ENCODE data around the gene SPATS2L. TPM values are rescaled to one million over a fixed set of nuclear protein-coding genes. Genes with fewer than 3 reads are reported as not detected.

SPATS2L gene
- total and polyA plus RNA-seq, 2 donors, result 34.8 to 58.3 TPM

GRCh38 chr2:200369886-200370285 is 63.4 kb downstream of the SPATS2L start:
- DNase-seq (ENCODE audit: low read depth in 6 of 9, low spot score in 9 of 9), result no peak
- Histone ChIP-seq H3K27me3 (ENCODE audit: control insufficient read depth in 2 of 2, insufficient read depth in 1 of 2, low read length in 1 of 2) (no peaks in the 10 kb centered on the region), H3K36me3 (ENCODE audit: control insufficient read depth in 2 of 2, insufficient read depth in 2 of 2, low read length in 1 of 2) (no peaks in the 10 kb centered on the region), H3K4me1 (ENCODE audit: control insufficient read depth in 2 of 2, insufficient read depth in 2 of 2, low read length in 2 of 2) (peaks cover 0 to 5% of the 10 kb centered on the region in 2 donors), H3K4me3 (ENCODE audit: low read length in 2 of 2) (no peak overlapping the region), H3K9me3 (ENCODE audit: control insufficient read depth in 2 of 2, insufficient read depth in 1 of 2, low read length in 1 of 2) (no peaks in the 10 kb centered on the region), H3K27ac (ENCODE audit: low read depth in 1 of 2, low read length in 1 of 2) (no peak overlapping the region)
- 45% methylated on average over 2 of the region's 2 CpGs for WGBS

GRCh38 chr2:200373231-200373630 is 66.7 kb downstream of the SPATS2L start:
- Histone ChIP-seq H3K27ac (ENCODE audit: low read depth in 1 of 2, low read length in 1 of 2) (no peak overlapping the region), H3K36me3 (ENCODE audit: control insufficient read depth in 2 of 2, insufficient read depth in 2 of 2, low read length in 1 of 2) (no peaks in the 10 kb centered on the region), H3K27me3 (ENCODE audit: control insufficient read depth in 2 of 2, insufficient read depth in 1 of 2, low read length in 1 of 2) (no peaks in the 10 kb centered on the region), H3K4me1 (ENCODE audit: control insufficient read depth in 2 of 2, insufficient read depth in 2 of 2, low read length in 2 of 2) (peaks cover 6 to 14% of the 10 kb centered on the region in 2 donors), H3K4me3 (ENCODE audit: low read length in 2 of 2) (no peak overlapping the region), H3K9me3 (ENCODE audit: control insufficient read depth in 2 of 2, insufficient read depth in 1 of 2, low read length in 1 of 2) (no peaks in the 10 kb centered on the region)
- peak in 1 of 9 donors; percentile 21 for DNase-seq (ENCODE audit: low read depth in 6 of 9, low spot score in 9 of 9)
- WGBS, result 56% methylated on average over 3 of the region's 3 CpGs

GRCh38 chr2:200373973-200374416 is 67.5 kb downstream of the SPATS2L start:
- no peaks in the 10 kb centered on the region for H3K27me3 ChIP-seq (ENCODE audit: control insufficient read depth in 2 of 2, insufficient read depth in 1 of 2, low read length in 1 of 2)
- H3K4me1 ChIP-seq (ENCODE audit: control insufficient read depth in 2 of 2, insufficient read depth in 2 of 2, low read length in 2 of 2), result peaks cover 6 to 14% of the 10 kb centered on the region in 2 donors
- H3K9me3 ChIP-seq (ENCODE audit: control insufficient read depth in 2 of 2, insufficient read depth in 1 of 2, low read length in 1 of 2), result no peaks in the 10 kb centered on the region
- peak overlapping the region; percentile 32 to 63 for H3K27ac ChIP-seq (ENCODE audit: low read depth in 1 of 2, low read length in 1 of 2)
- peak overlapping the region; percentile 35 to 43 for H3K4me3 ChIP-seq (ENCODE audit: low read length in 2 of 2)
- H3K36me3 ChIP-seq (ENCODE audit: control insufficient read depth in 2 of 2, insufficient read depth in 2 of 2, low read length in 1 of 2), result no peaks in the 10 kb centered on the region
- DNase-seq (ENCODE audit: low read depth in 6 of 9, low spot score in 9 of 9), result peak; percentile 30 to 87 (median 66)
- WGBS, result 6% methylated on average over 5 of the region's 5 CpGs

- no peaks in the 10 kb centered on the region for H3K27me3 ChIP-seq (ENCODE audit: control insufficient read depth in 2 of 2, insufficient read depth in 1 of 2, low read length in 1 of 2)
- no peak overlapping the region for H3K4me3 ChIP-seq (ENCODE audit: low read length in 2 of 2)
- no peak overlapping the region for H3K27ac ChIP-seq (ENCODE audit: low read depth in 1 of 2, low read length in 1 of 2)
- WGBS, result 60% methylated on average over 15 of the region's 15 CpGs
- peaks cover 6 to 14% of the 10 kb centered on the region in 2 donors for H3K4me1 ChIP-seq (ENCODE audit: control insufficient read depth in 2 of 2, insufficient read depth in 2 of 2, low read length in 2 of 2)
- peak in 5 of 9 donors; percentile 9 to 65 (median 24) for DNase-seq (ENCODE audit: low read depth in 6 of 9, low spot score in 9 of 9)
- no peaks in the 10 kb centered on the region for H3K9me3 ChIP-seq (ENCODE audit: control insufficient read depth in 2 of 2, insufficient read depth in 1 of 2, low read length in 1 of 2)
- no peaks in the 10 kb centered on the region for H3K36me3 ChIP-seq (ENCODE audit: control insufficient read depth in 2 of 2, insufficient read depth in 2 of 2, low read length in 1 of 2)
These were observed 70.2 kb downstream of the SPATS2L start for GRCh38 chr2:200376513-200377354.

GRCh38 chr2:200377355-200378336 is 71.2 kb downstream of the SPATS2L start:
- Histone ChIP-seq H3K4me3 (ENCODE audit: low read length in 2 of 2) (no peak overlapping the region), H3K4me1 (ENCODE audit: control insufficient read depth in 2 of 2, insufficient read depth in 2 of 2, low read length in 2 of 2) (peaks cover 6 to 14% of the 10 kb centered on the region in 2 donors), H3K27me3 (ENCODE audit: control insufficient read depth in 2 of 2, insufficient read depth in 1 of 2, low read length in 1 of 2) (no peaks in the 10 kb centered on the region), H3K9me3 (ENCODE audit: control insufficient read depth in 2 of 2, insufficient read depth in 1 of 2, low read length in 1 of 2) (no peaks in the 10 kb centered on the region), H3K36me3 (ENCODE audit: control insufficient read depth in 2 of 2, insufficient read depth in 2 of 2, low read length in 1 of 2) (no peaks in the 10 kb centered on the region), H3K27ac (ENCODE audit: low read depth in 1 of 2, low read length in 1 of 2) (no peak overlapping the region)
- DNase-seq (ENCODE audit: low read depth in 6 of 9, low spot score in 9 of 9), result no peak
- 88% methylated on average over 5 of the region's 5 CpGs for WGBS

GRCh38 chr2:200378652-200379290 is 72.3 kb downstream of the SPATS2L start:
- no peak overlapping the region for H3K4me3 ChIP-seq (ENCODE audit: low read length in 2 of 2)
- no peaks in the 10 kb centered on the region for H3K36me3 ChIP-seq (ENCODE audit: control insufficient read depth in 2 of 2, insufficient read depth in 2 of 2, low read length in 1 of 2)
- peaks cover 6 to 14% of the 10 kb centered on the region in 2 donors for H3K4me1 ChIP-seq (ENCODE audit: control insufficient read depth in 2 of 2, insufficient read depth in 2 of 2, low read length in 2 of 2)
- WGBS, result 94% methylated on average over 7 of the region's 7 CpGs
- no peaks in the 10 kb centered on the region for H3K27me3 ChIP-seq (ENCODE audit: control insufficient read depth in 2 of 2, insufficient read depth in 1 of 2, low read length in 1 of 2)
- H3K27ac ChIP-seq (ENCODE audit: low read depth in 1 of 2, low read length in 1 of 2), result no peak overlapping the region
- H3K9me3 ChIP-seq (ENCODE audit: control insufficient read depth in 2 of 2, insufficient read depth in 1 of 2, low read length in 1 of 2), result no peaks in the 10 kb centered on the region
- DNase-seq (ENCODE audit: low read depth in 6 of 9, low spot score in 9 of 9), result no peak

GRCh38 chr2:200379481-200380090 is 73.1 kb downstream of the SPATS2L start:
- DNase-seq (ENCODE audit: low read depth in 6 of 9, low spot score in 9 of 9), result no peak
- Histone ChIP-seq H3K4me1 (ENCODE audit: control insufficient read depth in 2 of 2, insufficient read depth in 2 of 2, low read length in 2 of 2) (peaks cover 6 to 9% of the 10 kb centered on the region in 2 donors), H3K36me3 (ENCODE audit: control insufficient read depth in 2 of 2, insufficient read depth in 2 of 2, low read length in 1 of 2) (no peaks in the 10 kb centered on the region), H3K27ac (ENCODE audit: low read depth in 1 of 2, low read length in 1 of 2) (no peak overlapping the region), H3K27me3 (ENCODE audit: control insufficient read depth in 2 of 2, insufficient read depth in 1 of 2, low read length in 1 of 2) (no peaks in the 10 kb centered on the region), H3K4me3 (ENCODE audit: low read length in 2 of 2) (no peak overlapping the region), H3K9me3 (ENCODE audit: control insufficient read depth in 2 of 2, insufficient read depth in 1 of 2, low read length in 1 of 2) (no peaks in the 10 kb centered on the region)
- WGBS, result 94% methylated on average over 5 of the region's 5 CpGs

GRCh38 chr2:200380091-200380561 is 73.6 kb downstream of the SPATS2L start:
- no peaks in the 10 kb centered on the region for H3K36me3 ChIP-seq (ENCODE audit: control insufficient read depth in 2 of 2, insufficient read depth in 2 of 2, low read length in 1 of 2)
- DNase-seq (ENCODE audit: low read depth in 6 of 9, low spot score in 9 of 9), result no peak
- no peaks in the 10 kb centered on the region for H3K9me3 ChIP-seq (ENCODE audit: control insufficient read depth in 2 of 2, insufficient read depth in 1 of 2, low read length in 1 of 2)
- peaks cover 6 to 9% of the 10 kb centered on the region in 2 donors for H3K4me1 ChIP-seq (ENCODE audit: control insufficient read depth in 2 of 2, insufficient read depth in 2 of 2, low read length in 2 of 2)
- no peak overlapping the region for H3K27ac ChIP-seq (ENCODE audit: low read depth in 1 of 2, low read length in 1 of 2)
- 96% methylated on average over 9 of the region's 9 CpGs for WGBS
- H3K4me3 ChIP-seq (ENCODE audit: low read length in 2 of 2), result no peak overlapping the region
- no peaks in the 10 kb centered on the region for H3K27me3 ChIP-seq (ENCODE audit: control insufficient read depth in 2 of 2, insufficient read depth in 1 of 2, low read length in 1 of 2)
